HG03139 (cell line): ENCODE measurements around the gene CABS1.
A peak's percentile ranks its signal among the peaks of the same experiment; 100 is the strongest.

Experiments used
- ATAC-seq: cut with Tn5 transposase; IDR thresholded peaks from one replicate; pipeline ENCODE4 v1.9.1; 2021; ENCODE audit not compliant: unreplicated experiment

CABS1 gene

GRCh38 chr4:70334681-70335080, at the start of gene CABS1:
TSS of gene CABS1 (plus strand) at chr4:70334981. CDS start at chr4:70335040, 59 bp downstream.
- no peak for ATAC-seq

DNA sequence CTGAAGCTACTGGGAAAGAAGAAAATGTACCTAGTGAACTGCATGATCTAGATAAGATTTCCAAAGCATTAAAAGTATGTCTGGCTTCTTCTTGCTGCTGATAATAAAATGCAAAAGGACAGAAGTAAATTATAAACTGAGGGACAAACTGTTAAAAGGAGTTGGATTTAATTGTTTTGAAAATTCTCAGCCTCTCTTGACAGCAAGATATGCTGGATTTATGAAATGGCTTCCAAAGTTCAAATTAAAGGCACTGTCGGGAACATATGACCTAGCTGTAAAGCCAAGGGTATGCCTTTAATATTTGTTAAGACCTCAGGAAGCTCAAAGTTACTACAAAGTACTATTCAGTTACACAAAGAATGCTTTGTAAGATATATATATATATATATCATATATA, 46.1 kb upstream of the CABS1 start:
- ATAC-seq: no peak

DNA sequence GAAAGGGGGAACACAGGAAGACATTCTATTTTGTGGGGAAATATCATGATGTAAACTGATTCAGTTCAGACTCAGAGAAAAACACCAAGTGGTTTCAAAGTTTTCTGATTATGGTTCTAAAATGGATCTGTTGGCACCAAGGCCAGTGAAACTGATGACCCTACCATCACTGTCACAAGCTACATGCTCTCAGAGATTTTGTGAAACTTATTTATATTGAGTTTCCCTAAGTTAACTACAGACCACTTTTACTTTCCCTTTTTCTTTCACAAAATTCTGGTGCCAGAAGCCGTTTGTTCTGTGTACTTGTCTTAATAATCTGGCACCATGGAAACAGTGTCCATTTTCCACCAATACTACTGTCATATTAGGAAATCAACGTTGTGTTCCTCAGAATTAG, 43.4 kb upstream of the CABS1 start:
- ATAC-seq: no peak

DNA sequence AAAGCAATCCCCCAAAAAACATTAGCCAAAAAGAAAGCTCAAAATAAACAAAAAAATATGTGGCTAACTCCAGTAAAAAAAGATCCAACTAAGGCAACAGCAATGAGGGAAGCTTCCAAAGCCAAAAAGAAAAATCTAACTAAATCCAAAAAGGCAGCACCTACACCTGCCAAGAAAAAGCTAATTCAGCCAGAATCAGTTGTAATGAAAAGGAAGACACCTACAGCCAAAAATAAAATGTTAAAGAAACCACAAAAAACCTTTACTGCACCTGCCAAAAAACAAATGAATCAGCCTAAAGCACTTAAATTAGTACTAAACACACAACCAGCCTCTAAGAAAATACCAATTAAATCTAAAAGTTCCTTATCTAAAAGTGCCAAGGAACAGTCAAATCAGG, 37.2 kb upstream of the CABS1 start:
- no peak for ATAC-seq

DNA sequence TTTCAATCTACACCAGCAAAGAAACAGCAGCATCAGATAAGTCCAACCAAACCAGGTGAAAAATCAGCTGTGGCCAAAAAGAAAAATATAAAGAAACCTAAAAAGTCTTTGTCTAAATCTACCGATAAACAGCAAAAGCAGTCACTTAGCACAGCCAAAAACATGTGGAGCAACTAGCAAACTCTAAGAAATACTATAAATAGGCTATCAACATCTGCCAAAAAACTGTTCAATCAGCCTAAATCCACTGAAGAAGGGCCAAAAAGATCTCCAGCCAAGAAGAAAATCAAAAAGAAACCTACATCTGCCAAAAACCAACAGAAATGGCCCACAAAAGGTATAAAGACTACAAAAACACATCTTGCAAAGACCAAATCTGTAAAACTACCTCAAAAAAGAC, 36.7 kb upstream of the CABS1 start:
- ATAC-seq: no peak

DNA sequence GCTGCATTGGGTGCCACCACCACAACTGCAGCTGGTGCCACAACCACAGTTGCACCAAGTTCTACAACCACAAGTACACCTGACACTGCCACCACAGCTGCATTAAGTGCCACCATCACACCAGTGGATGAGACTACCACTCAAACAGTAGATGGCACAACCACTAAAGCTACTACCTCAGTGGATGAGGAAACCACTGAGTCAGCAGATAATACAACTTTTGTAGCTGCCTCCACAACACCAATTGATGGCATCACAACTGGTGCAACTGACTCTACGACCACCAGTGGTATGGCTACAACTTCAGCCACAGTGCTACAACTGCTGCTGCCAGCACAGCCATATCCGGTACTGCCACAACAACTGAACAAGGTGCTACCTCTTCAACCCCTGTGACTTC, 35.1 kb upstream of the CABS1 start:
- no peak for ATAC-seq

GRCh38 chr4:70300215-70300614, 34.6 kb upstream of the CABS1 start:
- ATAC-seq: no peak

DNA sequence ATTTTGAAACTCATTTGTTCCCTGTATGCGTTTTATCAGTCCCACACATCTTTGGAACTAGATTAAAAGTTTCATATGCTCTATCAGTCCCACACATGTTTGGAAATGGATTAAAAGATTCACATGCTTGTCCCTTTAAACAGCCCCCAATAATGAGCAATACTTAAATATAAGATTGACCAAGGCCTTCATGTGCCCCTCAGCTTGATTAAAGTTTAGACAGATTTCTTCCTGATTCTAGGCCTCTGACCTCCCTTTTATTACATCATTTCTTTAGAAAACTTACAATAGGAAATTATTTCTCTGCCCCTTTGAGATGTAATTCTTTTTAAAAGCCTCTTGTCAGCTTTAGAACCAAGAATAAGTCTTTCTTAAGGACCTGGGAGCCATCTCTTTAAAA, 31.7 kb upstream of the CABS1 start:
- no peak for ATAC-seq

DNA sequence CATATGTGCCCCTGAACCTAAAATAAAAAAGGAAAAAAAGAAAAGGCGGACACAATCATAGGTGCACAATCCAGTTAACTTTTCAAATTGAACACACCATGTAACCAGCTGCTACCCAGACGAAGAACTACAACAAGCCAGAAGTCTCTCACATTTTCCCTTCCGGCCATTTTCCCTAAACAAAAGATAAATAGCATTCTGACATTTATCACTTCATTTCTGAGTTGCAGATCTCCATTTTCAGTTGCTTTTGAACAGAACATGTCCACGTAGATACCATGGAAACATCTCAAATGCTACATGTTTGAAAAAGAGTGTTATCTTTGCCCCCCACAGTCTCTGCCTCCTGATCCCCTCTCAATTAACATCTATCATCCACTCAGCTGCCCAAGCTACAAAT, 29.2 kb upstream of the CABS1 start:
- no peak for ATAC-seq

- ATAC-seq: no peak
These were observed 28.7 kb upstream of the CABS1 start for GRCh38 chr4:70306076-70306475.

- ATAC-seq: no peak
These were observed 21.0 kb upstream of the CABS1 start for GRCh38 chr4:70313736-70314135.

DNA sequence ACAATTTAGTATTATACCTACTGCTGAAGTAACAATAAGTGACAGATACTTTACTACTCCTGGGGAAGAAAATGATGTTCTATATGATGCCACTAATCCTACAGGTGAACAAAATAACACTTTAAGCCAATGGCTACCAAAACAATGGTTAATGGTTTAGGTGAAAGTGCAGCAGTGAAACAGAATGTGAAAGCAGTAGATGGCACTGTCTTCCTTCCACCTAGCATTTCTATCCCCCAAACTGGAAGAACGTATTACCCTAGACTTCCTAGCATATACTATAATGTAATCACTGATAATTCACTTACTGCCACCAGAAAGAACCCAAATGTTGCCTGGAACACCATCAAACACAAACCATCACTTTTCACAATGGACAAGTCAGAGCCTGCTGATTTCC, 18.9 kb upstream of the CABS1 start:
- peak; percentile 87 for ATAC-seq

DNA sequence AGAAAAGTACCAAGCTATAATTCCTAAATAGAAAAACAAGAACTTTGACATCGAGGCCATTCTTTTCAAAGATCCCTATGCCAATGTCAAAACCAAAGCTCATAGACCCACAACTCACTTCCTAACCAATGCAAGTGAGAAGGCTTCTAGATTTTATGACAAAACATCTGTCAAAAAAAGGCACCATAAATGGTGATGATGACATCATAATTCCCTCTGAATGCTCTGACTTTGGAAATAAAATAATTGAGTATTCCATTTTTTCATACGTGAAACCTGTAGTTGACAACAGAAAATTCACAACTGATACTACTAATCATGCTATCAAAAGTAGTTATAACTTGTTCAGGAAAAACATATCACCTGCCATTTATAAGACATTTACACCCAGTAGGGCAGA, 8.7 kb upstream of the CABS1 start:
- no peak for ATAC-seq

- no peak for ATAC-seq
These were observed 1.3 kb downstream of the CABS1 start for GRCh38 chr4:70336043-70336442.

GRCh38 chr4:70337886-70338420, 3.2 kb downstream of the CABS1 start:
- ATAC-seq: no peak

- ATAC-seq: no peak
These were observed 21.4 kb downstream of the CABS1 start for GRCh38 chr4:70356185-70356584.

GRCh38 chr4:70359115-70359661, 24.4 kb downstream of the CABS1 start:
- no peak for ATAC-seq

- ATAC-seq: no peak
These were observed 25.7 kb downstream of the CABS1 start, which contains the start of gene SMR3A for GRCh38 chr4:70360460-70360859. TSS of gene SMR3A (plus strand) at chr4:70360760. CDS start at chr4:70362116, 1,356 bp downstream.

DNA sequence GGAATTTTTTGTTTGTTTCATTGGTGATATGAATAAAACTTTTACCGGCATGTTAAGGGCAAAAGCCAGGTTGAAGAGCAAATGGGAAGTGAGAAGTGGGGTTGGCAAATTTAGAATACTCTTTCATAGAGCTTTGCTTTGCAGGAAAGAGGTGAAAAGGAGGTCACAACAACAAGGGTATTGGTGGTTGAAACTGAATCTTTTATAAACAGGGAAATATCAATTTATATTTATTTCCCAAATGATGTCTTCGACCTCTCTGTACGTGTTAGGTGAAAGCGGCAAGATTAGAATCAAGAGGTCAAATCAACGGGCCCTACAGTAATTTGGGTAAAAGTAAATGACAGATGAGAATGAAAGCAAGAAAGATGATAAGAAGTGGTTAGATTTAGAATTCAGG, 29.2 kb downstream of the CABS1 start:
- ATAC-seq: no peak

DNA sequence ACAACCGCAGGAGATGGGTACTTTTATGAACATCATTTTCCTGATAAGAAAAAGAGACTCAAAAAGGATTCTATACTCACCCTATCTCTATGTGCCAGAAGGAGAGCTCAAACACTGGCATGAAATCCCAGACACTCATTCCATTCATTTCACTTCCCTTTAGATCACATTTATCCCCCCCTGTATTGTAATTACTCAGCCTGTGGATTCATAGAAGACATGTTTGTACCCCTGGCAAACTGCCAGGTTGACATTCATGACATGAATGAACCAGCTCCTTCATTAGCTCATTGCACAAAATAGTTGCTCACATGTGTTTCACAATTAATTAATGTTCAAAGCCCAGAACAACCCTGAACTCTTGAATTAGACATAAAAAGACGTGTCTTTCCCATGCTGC, 30.7 kb downstream of the CABS1 start:
- no peak for ATAC-seq

GRCh38 chr4:70367813-70368212, 33.0 kb downstream of the CABS1 start:
- ATAC-seq: no peak

- ATAC-seq: no peak
These were observed 37.2 kb downstream of the CABS1 start for GRCh38 chr4:70371987-70372386.

- no peak for ATAC-seq
These were observed 38.0 kb downstream of the CABS1 start for GRCh38 chr4:70372760-70373159.
